OCI-LY1 (cell line): ENCODE data around the gene LZTS3.

Experiments
- CTCF ChIP-seq: fragments of 200-600 bp; sonication (generic), shearing (Covaris generic); IDR thresholded peaks from 2 replicates; pipeline ENCODE4 v1.5.1; 2017; ENCODE audit warnings: mild to moderate bottlenecking, antibody characterized with exemption, low read length, moderate library complexity, mixed read lengths
- EZH2 ChIP-seq: fragments of 200-600 bp; sonication (generic), shearing (Covaris generic); IDR thresholded peaks from 2 replicates; pipeline ENCODE4 v1.8.0; 2017; ENCODE audit warnings: borderline replicate concordance, mixed run types, mild to moderate bottlenecking, antibody characterized with exemption, low read length, moderate library complexity, mixed read lengths

- TF ChIP-seq CTCF, result no peak
- TF ChIP-seq EZH2, result no peak
These were observed 15.5 kb downstream of the LZTS3 start for GRCh38 chr20:3157817-3158216.
